Calu3 (cell line): Measurements from ENCODE around the gene OSBPL8. TPM values are rescaled to one million over a fixed set of nuclear protein-coding genes. Genes with fewer than 3 reads are reported as not detected.

Experiments used
- BruUV-seq: library from RNA; stranded (reverse); fragments of 400-500 nt; replicated peaks from 2 replicates; lab custom pipeline; 2021; lab: Mats Ljungman, UMichigan
- CTCF ChIA-PET: fragments of 300-600 bp; sonication (Branson Sonifier 250); formaldehyde crosslinking; loops from one replicate; lab custom pipeline; 2022; ENCODE audit warnings: antibody characterized with exemption; lab: Charles Lee
- DNase-seq: peaks from one replicate; pipeline ENCODE4 v3.0.0; 2022
- H3K27ac Mint-ChIP-seq: one replicate; pipeline ENCODE4 v1.8.0; 2022; ENCODE audit warnings: mixed read lengths; ENCODE audit not compliant: unreplicated experiment
- H3K27me3 Mint-ChIP-seq: one replicate; pipeline ENCODE4 v1.8.0; 2022; ENCODE audit warnings: mixed read lengths; ENCODE audit not compliant: unreplicated experiment
- H3K36me3 Mint-ChIP-seq: one replicate; pipeline ENCODE4 v1.8.0; 2022; ENCODE audit warnings: mild to moderate bottlenecking, moderate library complexity, mixed read lengths; ENCODE audit not compliant: insufficient read depth, unreplicated experiment
- H3K4me1 Mint-ChIP-seq: one replicate; pipeline ENCODE4 v1.8.0; 2022; ENCODE audit warnings: mild to moderate bottlenecking, low read depth, mixed read lengths; ENCODE audit not compliant: unreplicated experiment
- H3K4me3 Mint-ChIP-seq: one replicate; pipeline ENCODE4 v1.8.0; 2022; ENCODE audit warnings: mild to moderate bottlenecking, low read depth, moderate library complexity, mixed read lengths; ENCODE audit not compliant: unreplicated experiment
- H3K9me3 Mint-ChIP-seq: one replicate; pipeline ENCODE4 v1.8.0; 2022; ENCODE audit warnings: low read depth, mixed read lengths; ENCODE audit not compliant: unreplicated experiment
- intact Hi-C: fragments of 100-400 bp; cut with micrococcal nuclease; formaldehyde crosslinking; loops from one replicate; pipeline ENCODE4 v1.10.0; 2022; ENCODE audit not compliant: unreplicated experiment
- total RNA-seq: library from RNA; stranded (reverse); gene quantifications from 2 replicates; pipeline ENCODE4 v1.2.3, GENCODE V29; 2022
- TF ChIP-seq, protein P1 (sequence below): fragments of 200-600 bp; IDR thresholded peaks from one replicate; pipeline ENCODE4 v1.8.0; 2022; ENCODE audit warnings: antibody characterized with exemption; ENCODE audit not compliant: unreplicated experiment

Gene OSBPL8
- total RNA-seq, 1 experiment from 2014 or later: 64.9 TPM

DNA sequence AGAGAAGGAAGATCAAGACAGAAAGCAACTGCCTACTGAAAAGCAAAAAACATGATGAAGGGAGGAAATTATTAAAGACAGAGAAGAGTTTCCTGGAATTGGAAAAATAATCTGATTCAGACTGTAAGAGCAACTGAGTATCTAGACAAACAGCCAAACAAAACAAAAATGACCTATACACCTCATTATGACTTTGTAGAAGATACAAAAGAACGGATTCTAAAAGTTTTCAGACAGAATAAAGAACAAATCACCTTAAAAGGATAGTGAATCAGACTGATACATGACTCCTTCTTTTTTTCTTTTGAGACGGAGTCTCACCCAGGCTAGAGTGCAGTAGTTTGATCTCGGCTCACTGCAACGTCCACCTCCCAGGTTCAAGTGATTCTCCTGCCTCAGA, 10.4 kb downstream of the OSBPL8 start:
- H3K36me3 Mint-ChIP-seq: no peaks in the 10 kb centered on the region
- H3K4me1 Mint-ChIP-seq: peaks cover 36% of the 10 kb centered on the region
- TF ChIP-seq, protein P1, sequence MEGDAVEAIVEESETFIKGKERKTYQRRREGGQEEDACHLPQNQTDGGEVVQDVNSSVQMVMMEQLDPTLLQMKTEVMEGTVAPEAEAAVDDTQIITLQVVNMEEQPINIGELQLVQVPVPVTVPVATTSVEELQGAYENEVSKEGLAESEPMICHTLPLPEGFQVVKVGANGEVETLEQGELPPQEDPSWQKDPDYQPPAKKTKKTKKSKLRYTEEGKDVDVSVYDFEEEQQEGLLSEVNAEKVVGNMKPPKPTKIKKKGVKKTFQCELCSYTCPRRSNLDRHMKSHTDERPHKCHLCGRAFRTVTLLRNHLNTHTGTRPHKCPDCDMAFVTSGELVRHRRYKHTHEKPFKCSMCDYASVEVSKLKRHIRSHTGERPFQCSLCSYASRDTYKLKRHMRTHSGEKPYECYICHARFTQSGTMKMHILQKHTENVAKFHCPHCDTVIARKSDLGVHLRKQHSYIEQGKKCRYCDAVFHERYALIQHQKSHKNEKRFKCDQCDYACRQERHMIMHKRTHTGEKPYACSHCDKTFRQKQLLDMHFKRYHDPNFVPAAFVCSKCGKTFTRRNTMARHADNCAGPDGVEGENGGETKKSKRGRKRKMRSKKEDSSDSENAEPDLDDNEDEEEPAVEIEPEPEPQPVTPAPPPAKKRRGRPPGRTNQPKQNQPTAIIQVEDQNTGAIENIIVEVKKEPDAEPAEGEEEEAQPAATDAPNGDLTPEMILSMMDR: no peak
- intact Hi-C loops: no loop called here
- no peak overlapping the region for H3K4me3 Mint-ChIP-seq
- CTCF ChIA-PET: no interaction called here
- H3K27me3 Mint-ChIP-seq: no peaks in the 10 kb centered on the region
- no TSS peak for BruUV-seq
- no peak overlapping the region for H3K27ac Mint-ChIP-seq
- DNase-seq: no peak
- no peaks in the 10 kb centered on the region for H3K9me3 Mint-ChIP-seq

GRCh38 chr12:76548222-76548837, 11.2 kb downstream of the OSBPL8 start:
- H3K4me1 Mint-ChIP-seq: peaks cover 36% of the 10 kb centered on the region
- H3K36me3 Mint-ChIP-seq: no peaks in the 10 kb centered on the region
- TF ChIP-seq, protein P1: no peak
- no TSS peak for BruUV-seq
- H3K27ac Mint-ChIP-seq: no peak overlapping the region
- DNase-seq: no peak
- no peaks in the 10 kb centered on the region for H3K9me3 Mint-ChIP-seq
- H3K27me3 Mint-ChIP-seq: no peaks in the 10 kb centered on the region
- intact Hi-C loops: no loop called here
- CTCF ChIA-PET: interaction anchor here (0.7 kb wide), 1 partner anchor 200 kb away, joined by 3 read pairs; the partner anchor contains the start of gene BBS10
- no peak overlapping the region for H3K4me3 Mint-ChIP-seq

GRCh38 chr12:76547526-76547925, 12.0 kb downstream of the OSBPL8 start:
- H3K9me3 Mint-ChIP-seq: no peaks in the 10 kb centered on the region
- H3K4me3 Mint-ChIP-seq: no peak overlapping the region
- CTCF ChIA-PET: no interaction called here
- no peaks in the 10 kb centered on the region for H3K27me3 Mint-ChIP-seq
- H3K27ac Mint-ChIP-seq: no peak overlapping the region
- BruUV-seq: no TSS peak
- no peaks in the 10 kb centered on the region for H3K36me3 Mint-ChIP-seq
- intact Hi-C loops: no loop called here
- H3K4me1 Mint-ChIP-seq: peaks cover 36% of the 10 kb centered on the region
- TF ChIP-seq, protein P1: no peak
- no peak for DNase-seq

DNA sequence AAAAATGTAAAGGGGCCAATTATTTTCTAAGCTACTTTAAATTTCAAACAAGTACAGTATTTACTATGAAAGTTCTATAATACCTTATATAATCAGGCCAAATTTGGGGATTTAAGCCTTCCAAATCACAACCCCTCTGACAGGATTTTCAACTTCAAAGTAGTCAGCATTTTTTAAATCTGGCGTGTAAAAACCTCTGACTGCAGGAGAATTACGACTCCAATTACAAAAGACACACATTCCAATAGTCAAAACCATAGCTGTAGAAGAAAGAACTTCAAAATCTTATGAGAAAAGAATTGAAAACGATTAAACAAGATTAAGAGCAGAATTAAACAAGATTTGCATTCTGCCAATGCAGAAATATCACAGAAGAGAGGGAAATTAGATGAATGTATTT, 12.7 kb downstream of the OSBPL8 start:
- no peaks in the 10 kb centered on the region for H3K36me3 Mint-ChIP-seq
- no TSS peak for BruUV-seq
- H3K27ac Mint-ChIP-seq: no peak overlapping the region
- no peaks in the 10 kb centered on the region for H3K27me3 Mint-ChIP-seq
- intact Hi-C loops: no loop called here
- TF ChIP-seq, protein P1: no peak
- CTCF ChIA-PET: no interaction called here
- no peak overlapping the region for H3K4me3 Mint-ChIP-seq
- no peaks in the 10 kb centered on the region for H3K9me3 Mint-ChIP-seq
- H3K4me1 Mint-ChIP-seq: peaks cover 36% of the 10 kb centered on the region
- no peak for DNase-seq
